Measurements from ENCODE around the gene LRRD1.

GRCh38 chr7:92115821-92116220, 63.1 kb downstream of the LRRD1 start:
- TF ChIP-seq GLIS3 (CRISPR knock-in tag; IDR thresholded peaks at IDR 0.05) (no peak), OSR1 (CRISPR knock-in tag; IDR thresholded peaks at IDR 0.05) (no peak), ZFP30 (CRISPR knock-in tag; IDR thresholded peaks at IDR 0.05) (no peak), PATZ1 (CRISPR knock-in tag; IDR thresholded peaks at IDR 0.05; ENCODE audit: borderline replicate concordance) (no peak), ARNTL (CRISPR knock-in tag; IDR thresholded peaks at IDR 0.05; ENCODE audit: borderline replicate concordance, low read depth) (no peak), TOX (CRISPR knock-in tag; IDR thresholded peaks at IDR 0.05; ENCODE audit: borderline replicate concordance) (no peak), CSDC2 (CRISPR knock-in tag; IDR thresholded peaks at IDR 0.05) (no peak), TSHZ2 (CRISPR knock-in tag; IDR thresholded peaks at IDR 0.05) (no peak), ZNF565 (CRISPR knock-in tag; conservative IDR thresholded peaks at IDR 0.05; ENCODE audit: low read depth) (no peak), RARB (CRISPR knock-in tag; IDR thresholded peaks at IDR 0.05) (no peak)
